Loucy (cell line): ENCODE results near the gene SPCS2.

Experiments used
- EZH2phosphoT487 ChIP-seq: fragments of 200-600 bp; IDR thresholded peaks from 2 replicates; pipeline ENCODE4 v1.6.1; 2018; ENCODE audit warnings: antibody characterized with exemption, mild to moderate bottlenecking, moderate library complexity, borderline replicate concordance
- TF ChIP-seq, protein P1 (sequence below): fragments of 200-600 bp; sonication (generic); conservative IDR thresholded peaks from 2 replicates; pipeline ENCODE4 v1.5.1; 2014; ENCODE audit warnings: mild to moderate bottlenecking, antibody characterized with exemption, low read length

DNA sequence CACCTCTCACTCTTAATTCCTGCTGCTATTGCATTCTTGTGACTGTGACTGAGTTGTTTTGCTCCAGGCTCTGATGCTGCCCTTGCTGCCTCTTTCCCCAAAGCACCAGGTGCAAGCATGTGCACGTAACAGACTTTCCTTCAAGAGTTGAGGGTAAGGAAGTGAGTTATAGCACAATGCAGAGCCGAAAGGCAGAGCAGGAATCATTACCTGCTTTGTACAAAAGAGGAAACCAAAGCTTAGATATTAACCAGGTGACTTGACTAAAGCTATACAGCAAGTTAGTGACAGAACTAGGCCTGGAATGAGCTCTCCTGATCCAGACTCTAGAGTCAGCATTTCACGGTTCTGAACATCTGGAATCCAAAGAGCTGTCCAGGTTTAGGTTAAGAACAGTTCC is 73.2 kb downstream of the SPCS2 start:
- TF ChIP-seq, protein P1, sequence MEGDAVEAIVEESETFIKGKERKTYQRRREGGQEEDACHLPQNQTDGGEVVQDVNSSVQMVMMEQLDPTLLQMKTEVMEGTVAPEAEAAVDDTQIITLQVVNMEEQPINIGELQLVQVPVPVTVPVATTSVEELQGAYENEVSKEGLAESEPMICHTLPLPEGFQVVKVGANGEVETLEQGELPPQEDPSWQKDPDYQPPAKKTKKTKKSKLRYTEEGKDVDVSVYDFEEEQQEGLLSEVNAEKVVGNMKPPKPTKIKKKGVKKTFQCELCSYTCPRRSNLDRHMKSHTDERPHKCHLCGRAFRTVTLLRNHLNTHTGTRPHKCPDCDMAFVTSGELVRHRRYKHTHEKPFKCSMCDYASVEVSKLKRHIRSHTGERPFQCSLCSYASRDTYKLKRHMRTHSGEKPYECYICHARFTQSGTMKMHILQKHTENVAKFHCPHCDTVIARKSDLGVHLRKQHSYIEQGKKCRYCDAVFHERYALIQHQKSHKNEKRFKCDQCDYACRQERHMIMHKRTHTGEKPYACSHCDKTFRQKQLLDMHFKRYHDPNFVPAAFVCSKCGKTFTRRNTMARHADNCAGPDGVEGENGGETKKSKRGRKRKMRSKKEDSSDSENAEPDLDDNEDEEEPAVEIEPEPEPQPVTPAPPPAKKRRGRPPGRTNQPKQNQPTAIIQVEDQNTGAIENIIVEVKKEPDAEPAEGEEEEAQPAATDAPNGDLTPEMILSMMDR, result no peak
- no peak for TF ChIP-seq EZH2phosphoT487
